Measurements from ENCODE around the gene LAMA4.

- TF ChIP-seq GLIS3 (CRISPR knock-in tag; IDR thresholded peaks at IDR 0.05) (no peak), RARB (CRISPR knock-in tag; IDR thresholded peaks at IDR 0.05) (no peak), ARNTL (CRISPR knock-in tag; IDR thresholded peaks at IDR 0.05; ENCODE audit: borderline replicate concordance, low read depth) (no peak), ISL1 (CRISPR knock-in tag; IDR thresholded peaks at IDR 0.05) (no peak), ZC3H10 (CRISPR knock-in tag; IDR thresholded peaks at IDR 0.05) (no peak)
- TF ChIP-seq, protein P1, sequence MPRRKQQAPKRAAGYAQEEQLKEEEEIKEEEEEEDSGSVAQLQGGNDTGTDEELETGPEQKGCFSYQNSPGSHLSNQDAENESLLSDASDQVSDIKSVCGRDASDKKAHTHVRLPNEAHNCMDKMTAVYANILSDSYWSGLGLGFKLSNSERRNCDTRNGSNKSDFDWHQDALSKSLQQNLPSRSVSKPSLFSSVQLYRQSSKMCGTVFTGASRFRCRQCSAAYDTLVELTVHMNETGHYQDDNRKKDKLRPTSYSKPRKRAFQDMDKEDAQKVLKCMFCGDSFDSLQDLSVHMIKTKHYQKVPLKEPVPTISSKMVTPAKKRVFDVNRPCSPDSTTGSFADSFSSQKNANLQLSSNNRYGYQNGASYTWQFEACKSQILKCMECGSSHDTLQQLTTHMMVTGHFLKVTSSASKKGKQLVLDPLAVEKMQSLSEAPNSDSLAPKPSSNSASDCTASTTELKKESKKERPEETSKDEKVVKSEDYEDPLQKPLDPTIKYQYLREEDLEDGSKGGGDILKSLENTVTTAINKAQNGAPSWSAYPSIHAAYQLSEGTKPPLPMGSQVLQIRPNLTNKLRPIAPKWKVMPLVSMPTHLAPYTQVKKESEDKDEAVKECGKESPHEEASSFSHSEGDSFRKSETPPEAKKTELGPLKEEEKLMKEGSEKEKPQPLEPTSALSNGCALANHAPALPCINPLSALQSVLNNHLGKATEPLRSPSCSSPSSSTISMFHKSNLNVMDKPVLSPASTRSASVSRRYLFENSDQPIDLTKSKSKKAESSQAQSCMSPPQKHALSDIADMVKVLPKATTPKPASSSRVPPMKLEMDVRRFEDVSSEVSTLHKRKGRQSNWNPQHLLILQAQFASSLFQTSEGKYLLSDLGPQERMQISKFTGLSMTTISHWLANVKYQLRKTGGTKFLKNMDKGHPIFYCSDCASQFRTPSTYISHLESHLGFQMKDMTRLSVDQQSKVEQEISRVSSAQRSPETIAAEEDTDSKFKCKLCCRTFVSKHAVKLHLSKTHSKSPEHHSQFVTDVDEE (CRISPR knock-in tag; IDR thresholded peaks at IDR 0.05) = no peak
- TF ChIP-seq, protein P2, sequence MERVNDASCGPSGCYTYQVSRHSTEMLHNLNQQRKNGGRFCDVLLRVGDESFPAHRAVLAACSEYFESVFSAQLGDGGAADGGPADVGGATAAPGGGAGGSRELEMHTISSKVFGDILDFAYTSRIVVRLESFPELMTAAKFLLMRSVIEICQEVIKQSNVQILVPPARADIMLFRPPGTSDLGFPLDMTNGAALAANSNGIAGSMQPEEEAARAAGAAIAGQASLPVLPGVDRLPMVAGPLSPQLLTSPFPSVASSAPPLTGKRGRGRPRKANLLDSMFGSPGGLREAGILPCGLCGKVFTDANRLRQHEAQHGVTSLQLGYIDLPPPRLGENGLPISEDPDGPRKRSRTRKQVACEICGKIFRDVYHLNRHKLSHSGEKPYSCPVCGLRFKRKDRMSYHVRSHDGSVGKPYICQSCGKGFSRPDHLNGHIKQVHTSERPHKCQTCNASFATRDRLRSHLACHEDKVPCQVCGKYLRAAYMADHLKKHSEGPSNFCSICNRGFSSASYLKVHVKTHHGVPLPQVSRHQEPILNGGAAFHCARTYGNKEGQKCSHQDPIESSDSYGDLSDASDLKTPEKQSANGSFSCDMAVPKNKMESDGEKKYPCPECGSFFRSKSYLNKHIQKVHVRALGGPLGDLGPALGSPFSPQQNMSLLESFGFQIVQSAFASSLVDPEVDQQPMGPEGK (CRISPR knock-in tag; IDR thresholded peaks at IDR 0.05; ENCODE audit: borderline replicate concordance) = no peak
Measured at GRCh38 chr6:112274774-112275173, 20.4 kb upstream of the LAMA4 start.

Data from SK-N-SH treated with all-trans-retinoic acid at 6 μM for 48 hours (cell line).